GM12878 (cell line): ENCODE results near the gene WDR59.

ENCODE experiments used
- CEBPB ChIP-seq, 2 experiments: fragments of 150-350 bp in 1 of 2; IDR thresholded peaks; 2 replicates each; pipeline ENCODE4 v1.6.1; 2012 to 2014; ENCODE audit warnings: low read depth in 2 of 2, low read length in 2 of 2, borderline replicate concordance in 1 of 2, inconsistent platforms in 1 of 2
- CEBPZ ChIP-seq: fragments of 150-350 bp; IDR thresholded peaks from 2 replicates; pipeline ENCODE4 v1.6.1; 2016; ENCODE audit warnings: low read depth, low read length
- CHD4 ChIP-seq: fragments of 200-600 bp; sonication (generic); IDR thresholded peaks from 2 replicates; pipeline ENCODE4 v1.6.1; 2016; ENCODE audit warnings: mild to moderate bottlenecking
- MAX ChIP-seq: IDR thresholded peaks from 2 replicates; pipeline ENCODE4 v1.6.1; 2012; ENCODE audit warnings: low read depth, low read length, improper control_type of control experiment
- MYC ChIP-seq: IDR thresholded peaks from 2 replicates; pipeline ENCODE4 v1.6.1; 2011; ENCODE audit warnings: mild to moderate bottlenecking, low read length, moderate library complexity, inconsistent platforms; ENCODE audit not compliant: insufficient read depth, insufficient replicate concordance, insufficient read length, severe bottlenecking
- PAX8 ChIP-seq: fragments of 450-650 bp; IDR thresholded peaks from 2 replicates; pipeline ENCODE4 v1.6.1; 2017; ENCODE audit warnings: mild to moderate bottlenecking, moderate library complexity

DNA sequence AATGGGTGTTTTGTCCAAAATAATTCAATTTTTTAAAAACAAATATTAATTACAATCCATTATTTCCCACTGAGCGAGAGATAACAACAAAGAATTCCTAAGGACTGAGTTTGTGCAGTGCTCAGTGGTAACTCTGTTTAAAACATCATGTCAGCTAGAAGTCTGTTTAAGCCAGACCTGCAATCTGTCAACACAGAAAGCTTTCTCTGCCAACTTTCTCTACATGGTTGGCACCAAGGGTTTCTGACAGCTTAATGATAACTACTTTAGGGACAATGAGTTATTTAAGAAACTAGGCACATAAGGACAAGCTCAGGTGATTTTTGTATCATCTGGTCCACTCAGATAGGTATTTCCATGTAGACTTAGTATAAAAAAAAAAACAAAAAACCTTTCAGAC lies 81.8 kb downstream of the WDR59 start:
- no peak for TF ChIP-seq MYC
- no peak for TF ChIP-seq CEBPZ
- no peak for TF ChIP-seq CEBPB (IDR thresholded peaks at IDR 0.05; ENCODE audit: borderline replicate concordance in 1 of 2, low read depth in 2 of 2, low read length in 2 of 2)
- TF ChIP-seq CHD4: no peak
- TF ChIP-seq MAX: no peak
- TF ChIP-seq PAX8: no peak
